GDM1 (cell line): ENCODE results near the gene TLCD3A.
"Not testable (repeated sequence)": the region's sequence is repeated elsewhere in the genome, so short reads cannot be mapped to it uniquely, and the experiment has no call there.

Experiments used
- DNase-seq: peaks from one replicate; lab custom pipeline; 2025; lab: John Stamatoyannopoulos, UW

The TLCD3A gene

DNA sequence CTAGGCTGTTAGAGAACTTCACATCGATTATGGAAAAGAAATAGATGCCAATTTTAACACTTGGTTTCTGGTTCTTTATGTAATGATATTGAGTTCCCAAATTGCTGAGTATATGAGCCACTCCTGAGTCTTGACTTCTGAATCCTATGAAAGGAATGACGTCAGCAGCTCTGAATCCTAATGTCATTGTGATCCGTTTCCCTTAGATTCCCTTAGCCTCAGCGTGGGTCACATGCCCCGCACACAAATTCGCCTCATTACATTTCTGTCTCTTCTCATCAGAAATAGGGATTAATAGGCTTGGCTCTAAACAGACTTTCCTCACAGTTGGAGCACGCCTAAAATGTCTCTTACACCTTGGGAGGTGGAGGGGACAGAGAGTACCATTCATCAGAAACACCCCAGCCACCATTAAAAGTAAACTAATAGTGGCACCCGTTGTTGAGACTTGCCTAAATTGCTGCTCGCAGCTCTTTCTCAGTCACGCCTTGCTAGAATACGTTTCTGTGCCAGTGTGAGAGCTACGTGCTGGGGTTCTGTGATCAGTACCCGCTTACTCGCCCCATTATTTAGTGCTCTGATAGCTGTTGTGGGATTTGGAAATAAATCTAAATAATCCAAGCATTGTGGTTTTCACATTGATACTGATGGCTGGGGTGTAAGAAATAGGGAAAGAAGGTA lies 56.9 kb downstream of the TLCD3A start:
- DNase-seq, result no peak

DNA sequence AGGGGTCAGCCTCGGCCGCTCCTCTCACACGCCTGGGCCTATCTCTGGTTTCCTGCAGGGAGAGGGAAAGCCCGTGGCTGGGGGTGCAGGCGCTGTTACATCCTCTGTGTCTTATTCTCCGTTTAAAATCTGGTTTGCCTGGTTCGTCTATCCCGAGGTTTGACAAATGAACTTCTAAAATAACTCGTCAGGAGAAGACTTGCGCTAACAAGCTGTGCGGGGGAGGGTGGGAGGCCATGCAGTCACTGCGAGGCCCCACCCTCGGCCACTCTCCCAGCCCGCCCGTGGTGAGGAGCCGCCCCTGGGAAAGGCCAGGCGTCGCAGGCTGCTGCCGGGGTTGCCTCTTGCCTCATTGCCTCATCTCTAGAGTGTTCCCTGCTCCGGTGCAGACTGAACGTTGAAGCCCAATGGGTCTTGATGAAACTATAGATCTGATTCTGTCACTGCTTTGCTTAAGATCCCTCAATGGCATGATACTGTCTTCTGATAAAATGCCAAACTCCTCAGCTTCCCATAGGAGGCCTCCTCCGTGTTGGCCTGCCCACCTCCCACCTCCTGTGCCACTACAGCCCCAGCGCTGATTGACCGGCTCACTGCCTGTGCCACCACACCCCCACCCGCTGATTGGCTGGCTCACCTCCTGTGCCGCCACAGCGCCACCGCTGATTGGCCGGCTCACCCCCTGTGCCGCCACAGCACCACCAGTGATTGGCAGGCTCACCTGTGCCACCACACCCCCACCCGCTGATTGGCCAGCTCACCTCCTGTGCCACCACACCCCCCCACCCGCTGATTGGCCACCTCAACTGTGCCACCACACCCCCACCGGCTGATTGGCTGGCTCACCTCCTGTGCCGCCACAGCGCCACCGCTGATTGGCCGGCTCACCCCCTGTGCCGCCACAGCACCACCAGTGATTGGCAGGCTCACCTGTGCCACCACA lies 57.8 kb downstream of the TLCD3A start:
- DNase-seq, result not testable (repeated sequence)

DNA sequence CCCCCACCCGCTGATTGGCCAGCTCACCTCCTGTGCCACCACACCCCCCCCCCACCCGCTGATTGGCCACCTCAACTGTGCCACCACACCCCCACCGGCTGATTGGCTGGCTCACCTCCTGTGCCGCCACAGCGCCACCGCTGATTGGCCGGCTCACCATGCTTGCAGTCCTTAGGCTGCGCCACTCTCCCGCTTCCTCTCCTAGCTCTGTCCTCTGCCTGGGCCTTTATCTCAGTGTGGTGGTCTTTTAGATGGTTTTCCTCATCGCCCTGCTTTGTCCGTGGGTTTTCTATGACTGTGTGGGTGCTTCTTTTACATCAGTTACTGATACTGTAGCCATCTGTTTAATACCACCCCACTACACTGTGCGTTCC lies 58.5 kb downstream of the TLCD3A start:
- not testable (repeated sequence) for DNase-seq

DNA sequence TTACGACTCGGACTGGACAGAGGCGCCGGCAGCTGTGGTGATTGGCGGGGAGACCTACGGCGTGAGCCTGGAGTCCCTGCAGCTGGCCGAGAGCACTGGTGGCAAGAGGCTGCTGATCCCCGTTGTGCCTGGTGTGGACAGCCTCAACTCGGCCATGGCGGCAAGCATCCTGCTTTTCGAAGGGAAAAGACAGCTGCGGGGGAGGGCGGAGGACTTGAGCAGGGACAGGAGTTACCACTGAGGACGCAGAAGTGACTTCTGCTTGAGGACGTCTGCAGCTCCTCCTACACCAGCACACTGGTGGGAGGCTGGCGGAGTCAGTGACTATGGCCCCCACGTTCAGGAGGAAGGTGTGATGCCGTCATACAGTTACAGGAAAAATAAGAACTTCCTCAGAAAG lies 59.4 kb downstream of the TLCD3A start:
- no peak for DNase-seq

DNA sequence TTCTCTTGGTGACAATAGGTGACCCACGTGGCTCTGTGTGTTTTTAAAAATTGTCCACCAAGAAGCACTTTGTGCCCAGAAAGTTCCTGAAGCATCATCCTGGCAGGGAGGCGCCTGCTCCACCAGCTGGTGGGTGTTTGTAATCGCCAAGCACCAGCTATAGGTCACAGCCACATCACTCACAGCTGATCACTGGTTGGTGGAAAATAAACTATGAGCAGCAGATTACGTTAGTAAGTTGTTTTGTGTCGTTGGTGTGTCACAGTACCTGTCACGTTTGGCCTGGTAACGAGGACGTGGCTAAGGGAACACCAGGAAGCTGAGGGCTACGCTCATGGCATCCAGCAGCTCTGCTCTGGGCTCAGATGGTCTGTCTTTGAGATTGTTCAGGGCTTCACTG lies 59.9 kb downstream of the TLCD3A start:
- no peak for DNase-seq
